K562 (cell line): ENCODE results near the gene ZFX. TPM values are rescaled to one million over a fixed set of nuclear protein-coding genes. Genes with fewer than 3 reads are reported as not detected.
A peak's percentile ranks its signal among the peaks of the same experiment; 100 is the strongest.

Experiments
- CCNT2 ChIP-seq: IDR thresholded peaks from 2 replicates; pipeline ENCODE4 v1.6.1; 2011; ENCODE audit warnings: borderline replicate concordance, low read depth, mild to moderate bottlenecking, moderate library complexity, mixed read lengths, low read length; ENCODE audit not compliant: insufficient read length; ENCODE audit errors: extremely low read depth
- KAT7 ChIP-seq: sonication (generic); formaldehyde crosslinking; IDR thresholded peaks from 2 replicates; pipeline ENCODE4 v1.8.0; 2022; ENCODE audit warnings: missing genetic modification reagents, mild to moderate bottlenecking, borderline replicate concordance
- LCOR ChIP-seq: sonication (generic); formaldehyde crosslinking; IDR thresholded peaks from 2 replicates; pipeline ENCODE4 v1.8.0; 2022; ENCODE audit warnings: mild to moderate bottlenecking, missing genetic modification reagents
- MAFG ChIP-seq: fragments of 450-650 bp; conservative IDR thresholded peaks from 2 replicates; pipeline ENCODE4 v1.6.1; 2016; ENCODE audit warnings: missing genetic modification characterization, missing compliant biosample characterization
- MXI1 ChIP-seq: IDR thresholded peaks from 2 replicates; pipeline ENCODE4 v1.6.1; 2011; ENCODE audit warnings: low read depth, mild to moderate bottlenecking, improper control_type of control experiment, low read length
- STAG1 ChIP-seq: sonication (generic); formaldehyde crosslinking; IDR thresholded peaks from 2 replicates; pipeline ENCODE4 v1.5.0; 2020; ENCODE audit warnings: missing genetic modification reagents, borderline replicate concordance
- ZBTB7A ChIP-seq: IDR thresholded peaks from 2 replicates; pipeline ENCODE4 v1.6.1; 2011; ENCODE audit warnings: low read depth, mild to moderate bottlenecking, low read length, moderate library complexity, borderline replicate concordance; ENCODE audit not compliant: control insufficient read depth
- ZNF274 ChIP-seq: IDR thresholded peaks from 2 replicates; pipeline ENCODE4 v1.6.1; 2011; ENCODE audit warnings: low read depth, mild to moderate bottlenecking, low read length, moderate library complexity, borderline replicate concordance
- polyA plus RNA-seq, 8 experiments: library from polyadenylated mRNA; depleted of rRNA in 4 of 8; stranded (reverse) in 5 of 8; unstranded in 3 of 8; fragments of >200 nt; fragmentation: Nextera tagmentation in 2 of 8; fragmentation: Illumina TruSeq in 1 of 8; extraction: Ambion mirVana in 2 of 8; extraction: Trizol in 1 of 8; gene quantifications; 2 replicates each; pipeline versions ENCODE4 v1.2.1 to v1.2.3, GENCODE V29; 2011 to 2014; ENCODE audit warnings: inconsistent platforms in 1 of 8, missing spikeins in 1 of 8
- total RNA-seq, 7 experiments: library from RNA; depleted of rRNA in 6 of 7; stranded (reverse); fragments of >200 nt in 6 of 7; fragmentation: Illumina TruSeq in 2 of 7; extraction: Trizol in 2 of 7; gene quantifications; 2 replicates each; pipeline versions ENCODE4 v1.2.1 to v1.2.3, GENCODE V29; 2011 to 2021; ENCODE audit warnings: low replicate concordance in 1 of 7
- TF ChIP-seq, protein P1 (sequence below): fragments of 450-650 bp; IDR thresholded peaks from one replicate; pipeline ENCODE4 v1.6.1; 2018; ENCODE audit warnings: mild to moderate bottlenecking, moderate library complexity; ENCODE audit not compliant: partially characterized antibody
- TF ChIP-seq, protein P2 (sequence below): fragments of 250-450 bp; sonication (Bioruptor Pico); IDR thresholded peaks from 2 replicates; pipeline ENCODE4 v1.5.0; 2021; ENCODE audit warnings: mild to moderate bottlenecking, borderline replicate concordance
- TF ChIP-seq, protein P3 (sequence below): fragments of 450-650 bp; IDR thresholded peaks from 2 replicates; pipeline ENCODE4 v1.6.1; 2016; ENCODE audit warnings: mild to moderate bottlenecking, moderate library complexity

Gene ZFX
- total and polyA plus RNA-seq, 9 of the 15 experiments (the other 6 are each of a cell fraction or from before 2014, with no cell fraction given): 5.3 to 25.2 (median 11.4) TPM

DNA sequence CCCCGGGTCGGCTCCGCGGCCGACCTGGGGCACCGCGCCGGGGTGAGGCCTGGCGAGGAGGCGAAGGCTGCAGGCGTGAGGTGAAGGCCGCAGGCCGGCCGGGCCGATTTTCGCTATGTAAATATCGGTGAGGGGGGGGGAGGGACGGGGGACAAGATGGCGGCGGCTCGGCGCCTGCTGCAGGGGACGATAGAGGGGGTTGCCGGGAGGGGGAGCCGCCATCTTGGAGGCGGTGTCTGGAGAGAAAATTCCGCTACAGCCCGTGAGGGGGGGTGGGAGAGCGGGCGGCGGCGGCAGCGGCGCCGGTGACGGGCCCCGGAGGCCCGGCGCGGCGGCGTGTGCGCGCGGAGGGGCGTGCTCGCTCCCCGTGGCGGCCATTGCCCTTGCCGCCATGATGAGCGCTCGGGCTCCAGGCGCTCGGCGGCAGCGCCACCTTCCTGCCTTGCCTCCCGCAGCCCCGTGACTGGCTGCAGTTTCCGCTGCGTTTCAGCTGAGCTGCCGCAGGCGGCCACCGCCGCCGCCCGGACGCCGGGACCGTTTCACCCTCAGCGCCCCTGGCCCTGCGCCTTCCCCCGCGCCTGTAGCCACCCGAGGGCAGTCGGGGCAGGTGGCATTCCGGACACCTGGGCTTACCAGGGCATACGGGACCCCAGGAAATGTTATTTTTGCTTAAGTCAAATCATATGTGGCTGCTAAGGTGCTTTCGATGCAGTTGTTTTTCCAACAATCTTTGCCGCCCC, 692 bp downstream of the ZFX start (continued):
- TF ChIP-seq, protein P1, sequence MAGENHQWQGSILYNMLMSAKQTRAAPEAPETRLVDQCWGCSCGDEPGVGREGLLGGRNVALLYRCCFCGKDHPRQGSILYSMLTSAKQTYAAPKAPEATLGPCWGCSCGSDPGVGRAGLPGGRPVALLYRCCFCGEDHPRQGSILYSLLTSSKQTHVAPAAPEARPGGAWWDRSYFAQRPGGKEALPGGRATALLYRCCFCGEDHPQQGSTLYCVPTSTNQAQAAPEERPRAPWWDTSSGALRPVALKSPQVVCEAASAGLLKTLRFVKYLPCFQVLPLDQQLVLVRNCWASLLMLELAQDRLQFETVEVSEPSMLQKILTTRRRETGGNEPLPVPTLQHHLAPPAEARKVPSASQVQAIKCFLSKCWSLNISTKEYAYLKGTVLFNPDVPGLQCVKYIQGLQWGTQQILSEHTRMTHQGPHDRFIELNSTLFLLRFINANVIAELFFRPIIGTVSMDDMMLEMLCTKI: no peak
- TF ChIP-seq ZBTB7A (peak; percentile 49; the same call in 1 of the 2 replicates), STAG1 (CRISPR knock-in tag) (no peak), CCNT2 (peak; percentile 85), KAT7 (0 out of 2 replicates have a peak, but pooled peaks have one; percentile 64), LCOR (CRISPR knock-in tag) (peak; percentile 61; the same call in 1 of the 2 replicates), ZNF274 (no peak), MXI1 (peak; percentile 33; the same call in 1 of the 2 replicates), MAFG (tag) (no peak)
- TF ChIP-seq, protein P2, sequence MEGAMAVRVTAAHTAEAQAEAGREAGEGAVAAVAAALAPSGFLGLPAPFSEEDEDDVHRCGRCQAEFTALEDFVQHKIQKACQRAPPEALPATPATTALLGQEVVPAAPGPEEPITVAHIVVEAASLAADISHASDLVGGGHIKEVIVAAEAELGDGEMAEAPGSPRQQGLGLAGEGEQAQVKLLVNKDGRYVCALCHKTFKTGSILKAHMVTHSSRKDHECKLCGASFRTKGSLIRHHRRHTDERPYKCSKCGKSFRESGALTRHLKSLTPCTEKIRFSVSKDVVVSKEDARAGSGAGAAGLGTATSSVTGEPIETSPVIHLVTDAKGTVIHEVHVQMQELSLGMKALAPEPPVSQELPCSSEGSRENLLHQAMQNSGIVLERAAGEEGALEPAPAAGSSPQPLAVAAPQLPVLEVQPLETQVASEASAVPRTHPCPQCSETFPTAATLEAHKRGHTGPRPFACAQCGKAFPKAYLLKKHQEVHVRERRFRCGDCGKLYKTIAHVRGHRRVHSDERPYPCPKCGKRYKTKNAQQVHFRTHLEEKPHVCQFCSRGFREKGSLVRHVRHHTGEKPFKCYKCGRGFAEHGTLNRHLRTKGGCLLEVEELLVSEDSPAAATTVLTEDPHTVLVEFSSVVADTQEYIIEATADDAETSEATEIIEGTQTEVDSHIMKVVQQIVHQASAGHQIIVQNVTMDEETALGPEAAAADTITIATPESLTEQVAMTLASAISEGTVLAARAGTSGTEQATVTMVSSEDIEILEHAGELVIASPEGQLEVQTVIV (CRISPR knock-in tag): no peak
- TF ChIP-seq, protein P3, sequence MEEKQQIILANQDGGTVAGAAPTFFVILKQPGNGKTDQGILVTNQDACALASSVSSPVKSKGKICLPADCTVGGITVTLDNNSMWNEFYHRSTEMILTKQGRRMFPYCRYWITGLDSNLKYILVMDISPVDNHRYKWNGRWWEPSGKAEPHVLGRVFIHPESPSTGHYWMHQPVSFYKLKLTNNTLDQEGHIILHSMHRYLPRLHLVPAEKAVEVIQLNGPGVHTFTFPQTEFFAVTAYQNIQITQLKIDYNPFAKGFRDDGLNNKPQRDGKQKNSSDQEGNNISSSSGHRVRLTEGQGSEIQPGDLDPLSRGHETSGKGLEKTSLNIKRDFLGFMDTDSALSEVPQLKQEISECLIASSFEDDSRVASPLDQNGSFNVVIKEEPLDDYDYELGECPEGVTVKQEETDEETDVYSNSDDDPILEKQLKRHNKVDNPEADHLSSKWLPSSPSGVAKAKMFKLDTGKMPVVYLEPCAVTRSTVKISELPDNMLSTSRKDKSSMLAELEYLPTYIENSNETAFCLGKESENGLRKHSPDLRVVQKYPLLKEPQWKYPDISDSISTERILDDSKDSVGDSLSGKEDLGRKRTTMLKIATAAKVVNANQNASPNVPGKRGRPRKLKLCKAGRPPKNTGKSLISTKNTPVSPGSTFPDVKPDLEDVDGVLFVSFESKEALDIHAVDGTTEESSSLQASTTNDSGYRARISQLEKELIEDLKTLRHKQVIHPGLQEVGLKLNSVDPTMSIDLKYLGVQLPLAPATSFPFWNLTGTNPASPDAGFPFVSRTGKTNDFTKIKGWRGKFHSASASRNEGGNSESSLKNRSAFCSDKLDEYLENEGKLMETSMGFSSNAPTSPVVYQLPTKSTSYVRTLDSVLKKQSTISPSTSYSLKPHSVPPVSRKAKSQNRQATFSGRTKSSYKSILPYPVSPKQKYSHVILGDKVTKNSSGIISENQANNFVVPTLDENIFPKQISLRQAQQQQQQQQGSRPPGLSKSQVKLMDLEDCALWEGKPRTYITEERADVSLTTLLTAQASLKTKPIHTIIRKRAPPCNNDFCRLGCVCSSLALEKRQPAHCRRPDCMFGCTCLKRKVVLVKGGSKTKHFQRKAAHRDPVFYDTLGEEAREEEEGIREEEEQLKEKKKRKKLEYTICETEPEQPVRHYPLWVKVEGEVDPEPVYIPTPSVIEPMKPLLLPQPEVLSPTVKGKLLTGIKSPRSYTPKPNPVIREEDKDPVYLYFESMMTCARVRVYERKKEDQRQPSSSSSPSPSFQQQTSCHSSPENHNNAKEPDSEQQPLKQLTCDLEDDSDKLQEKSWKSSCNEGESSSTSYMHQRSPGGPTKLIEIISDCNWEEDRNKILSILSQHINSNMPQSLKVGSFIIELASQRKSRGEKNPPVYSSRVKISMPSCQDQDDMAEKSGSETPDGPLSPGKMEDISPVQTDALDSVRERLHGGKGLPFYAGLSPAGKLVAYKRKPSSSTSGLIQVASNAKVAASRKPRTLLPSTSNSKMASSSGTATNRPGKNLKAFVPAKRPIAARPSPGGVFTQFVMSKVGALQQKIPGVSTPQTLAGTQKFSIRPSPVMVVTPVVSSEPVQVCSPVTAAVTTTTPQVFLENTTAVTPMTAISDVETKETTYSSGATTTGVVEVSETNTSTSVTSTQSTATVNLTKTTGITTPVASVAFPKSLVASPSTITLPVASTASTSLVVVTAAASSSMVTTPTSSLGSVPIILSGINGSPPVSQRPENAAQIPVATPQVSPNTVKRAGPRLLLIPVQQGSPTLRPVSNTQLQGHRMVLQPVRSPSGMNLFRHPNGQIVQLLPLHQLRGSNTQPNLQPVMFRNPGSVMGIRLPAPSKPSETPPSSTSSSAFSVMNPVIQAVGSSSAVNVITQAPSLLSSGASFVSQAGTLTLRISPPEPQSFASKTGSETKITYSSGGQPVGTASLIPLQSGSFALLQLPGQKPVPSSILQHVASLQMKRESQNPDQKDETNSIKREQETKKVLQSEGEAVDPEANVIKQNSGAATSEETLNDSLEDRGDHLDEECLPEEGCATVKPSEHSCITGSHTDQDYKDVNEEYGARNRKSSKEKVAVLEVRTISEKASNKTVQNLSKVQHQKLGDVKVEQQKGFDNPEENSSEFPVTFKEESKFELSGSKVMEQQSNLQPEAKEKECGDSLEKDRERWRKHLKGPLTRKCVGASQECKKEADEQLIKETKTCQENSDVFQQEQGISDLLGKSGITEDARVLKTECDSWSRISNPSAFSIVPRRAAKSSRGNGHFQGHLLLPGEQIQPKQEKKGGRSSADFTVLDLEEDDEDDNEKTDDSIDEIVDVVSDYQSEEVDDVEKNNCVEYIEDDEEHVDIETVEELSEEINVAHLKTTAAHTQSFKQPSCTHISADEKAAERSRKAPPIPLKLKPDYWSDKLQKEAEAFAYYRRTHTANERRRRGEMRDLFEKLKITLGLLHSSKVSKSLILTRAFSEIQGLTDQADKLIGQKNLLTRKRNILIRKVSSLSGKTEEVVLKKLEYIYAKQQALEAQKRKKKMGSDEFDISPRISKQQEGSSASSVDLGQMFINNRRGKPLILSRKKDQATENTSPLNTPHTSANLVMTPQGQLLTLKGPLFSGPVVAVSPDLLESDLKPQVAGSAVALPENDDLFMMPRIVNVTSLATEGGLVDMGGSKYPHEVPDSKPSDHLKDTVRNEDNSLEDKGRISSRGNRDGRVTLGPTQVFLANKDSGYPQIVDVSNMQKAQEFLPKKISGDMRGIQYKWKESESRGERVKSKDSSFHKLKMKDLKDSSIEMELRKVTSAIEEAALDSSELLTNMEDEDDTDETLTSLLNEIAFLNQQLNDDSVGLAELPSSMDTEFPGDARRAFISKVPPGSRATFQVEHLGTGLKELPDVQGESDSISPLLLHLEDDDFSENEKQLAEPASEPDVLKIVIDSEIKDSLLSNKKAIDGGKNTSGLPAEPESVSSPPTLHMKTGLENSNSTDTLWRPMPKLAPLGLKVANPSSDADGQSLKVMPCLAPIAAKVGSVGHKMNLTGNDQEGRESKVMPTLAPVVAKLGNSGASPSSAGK: no peak
